Measurements from ENCODE around the gene SLC35D1.
A peak's percentile ranks its signal among the peaks of the same experiment; 100 is the strongest.
"Not testable (repeated sequence)": the region's sequence is repeated elsewhere in the genome, so short reads cannot be mapped to it uniquely, and the experiment has no call there.

The SLC35D1 gene

GRCh38 chr1:67053785-67054772, at the start of gene SLC35D1:
TSS of gene SLC35D1 (minus strand) at chr1:67054148. CDS start at chr1:67054013, 135 bp downstream.
- peak; percentile 55 for DNase-seq (ENCODE audit: low read depth)

GRCh38 chr1:67103548-67103947, 49.6 kb upstream of the SLC35D1 start:
- no peak for DNase-seq (ENCODE audit: low read depth)

GRCh38 chr1:67100833-67101232, 46.9 kb upstream of the SLC35D1 start:
- no peak for DNase-seq (ENCODE audit: low read depth)

- no peak for DNase-seq (ENCODE audit: low read depth)
Measured at GRCh38 chr1:67097305-67097704, 43.4 kb upstream of the SLC35D1 start.

- no peak for DNase-seq (ENCODE audit: low read depth)
Measured at GRCh38 chr1:67094191-67094590, 40.2 kb upstream of the SLC35D1 start.

GRCh38 chr1:67089685-67090208, 35.8 kb upstream of the SLC35D1 start:
- DNase-seq (ENCODE audit: low read depth): no peak

- DNase-seq (ENCODE audit: low read depth): no peak
Measured at GRCh38 chr1:67088440-67088839, 34.5 kb upstream of the SLC35D1 start.

GRCh38 chr1:67085326-67085725, 31.4 kb upstream of the SLC35D1 start:
- no peak for DNase-seq (ENCODE audit: low read depth)

- DNase-seq (ENCODE audit: low read depth): no peak
Measured at GRCh38 chr1:67084765-67085318, 30.9 kb upstream of the SLC35D1 start.

GRCh38 chr1:67078291-67078690, 24.3 kb upstream of the SLC35D1 start:
- DNase-seq (ENCODE audit: low read depth): no peak

GRCh38 chr1:67077593-67077992, 23.6 kb upstream of the SLC35D1 start:
- no peak for DNase-seq (ENCODE audit: low read depth)

- no peak for DNase-seq (ENCODE audit: low read depth)
Measured at GRCh38 chr1:67072749-67073148, 18.8 kb upstream of the SLC35D1 start.

GRCh38 chr1:67067655-67068054, 13.7 kb upstream of the SLC35D1 start:
- DNase-seq (ENCODE audit: low read depth): not testable (repeated sequence)

- DNase-seq (ENCODE audit: low read depth): no peak
Measured at GRCh38 chr1:67062412-67062811, 8.5 kb upstream of the SLC35D1 start.

- peak; percentile 30 for DNase-seq (ENCODE audit: low read depth)
Measured at GRCh38 chr1:67061266-67061665, 7.3 kb upstream of the SLC35D1 start.

- peak; percentile 99 for DNase-seq (ENCODE audit: low read depth)
Measured at GRCh38 chr1:67060811-67061218, 6.9 kb upstream of the SLC35D1 start.

- peak; percentile 61 for DNase-seq (ENCODE audit: low read depth)
Measured at GRCh38 chr1:67059346-67059745, 5.4 kb upstream of the SLC35D1 start.

- peak; percentile 51 for DNase-seq (ENCODE audit: low read depth)
Measured at GRCh38 chr1:67058761-67059160, 4.8 kb upstream of the SLC35D1 start.

- DNase-seq (ENCODE audit: low read depth): no peak
Measured at GRCh38 chr1:67058242-67058641, 4.3 kb upstream of the SLC35D1 start.

- DNase-seq (ENCODE audit: low read depth): peak; percentile 63
Measured at GRCh38 chr1:67053535-67053784, 488 bp downstream of the SLC35D1 start.

GRCh38 chr1:67052741-67053534, 1.0 kb downstream of the SLC35D1 start:
- peak; percentile 61 for DNase-seq (ENCODE audit: low read depth)

GRCh38 chr1:67051196-67051595, 2.8 kb downstream of the SLC35D1 start:
- no peak for DNase-seq (ENCODE audit: low read depth)
